Measurements from ENCODE around the gene FBXL7.

FBXL7 gene

DNA sequence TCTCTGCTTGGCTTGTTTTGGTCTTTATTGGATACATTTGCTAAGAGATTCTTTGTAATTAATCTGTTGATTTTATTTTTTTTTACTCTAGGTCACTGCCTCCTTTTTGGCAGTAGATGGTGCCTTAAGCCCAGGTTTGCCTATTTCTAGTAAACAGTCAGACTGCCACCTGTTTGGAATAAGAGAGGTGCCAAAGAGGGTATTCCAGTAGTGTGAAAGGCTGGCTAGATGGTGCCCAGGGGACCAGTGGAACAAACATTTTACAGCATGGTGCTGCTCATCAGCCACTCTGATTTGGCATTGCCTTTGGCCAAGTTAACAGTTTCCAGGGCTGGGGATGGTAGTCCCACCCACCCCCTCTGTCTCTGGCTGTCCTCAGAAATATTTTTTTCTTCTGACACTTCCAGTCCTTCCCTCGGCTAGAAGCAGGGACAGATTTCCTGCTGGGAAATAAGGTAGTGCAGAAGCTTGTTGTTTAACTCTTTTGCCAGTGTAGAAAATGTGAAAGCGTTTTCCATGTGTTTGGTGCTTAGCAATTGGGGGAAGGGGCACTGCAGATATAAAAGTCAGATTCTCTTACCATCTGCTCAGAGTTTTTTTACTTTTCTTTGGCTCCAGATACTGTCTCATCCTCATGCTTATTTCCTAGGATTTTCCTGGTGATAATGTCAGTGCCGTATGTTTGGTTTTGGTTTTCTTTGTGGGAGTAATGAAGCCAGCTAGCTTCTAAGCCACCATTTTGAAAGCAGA, 36.6 kb upstream of the FBXL7 start:
- no peak for DNase-seq (ENCODE audit: low spot score)
- POLR2A ChIA-PET (ENCODE audit: low non-redundant PET): no interaction called here
- CTCF ChIA-PET: interaction anchor here (0.6 to 0.7 kb wide), 2 partner anchors 430 to 1392 kb away, joined by 4 read pairs; no protein-coding TSS in a partner anchor

DNA sequence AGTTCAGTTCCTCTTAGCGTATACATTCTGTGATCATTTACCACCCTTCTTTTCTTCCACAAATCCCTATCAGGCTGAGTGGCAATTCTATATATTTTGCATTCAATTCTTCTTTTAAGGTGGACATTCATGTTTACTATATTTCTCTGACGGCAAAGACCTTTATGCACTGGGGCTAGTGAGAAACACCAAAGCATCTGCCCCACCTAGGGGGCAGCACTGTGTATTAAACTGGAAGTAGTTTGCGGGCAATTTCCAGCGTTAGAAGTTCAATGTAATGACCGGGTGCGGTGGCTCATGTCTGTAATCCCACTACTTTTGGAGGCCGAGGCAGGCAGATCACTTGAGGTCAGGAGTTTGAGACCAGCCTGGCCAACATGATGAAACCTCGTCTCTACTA, 27.9 kb upstream of the FBXL7 start:
- no peak for DNase-seq (ENCODE audit: low spot score)
- H3K27ac ChIP-seq: no peak overlapping the region
- TF ChIP-seq, protein P1, sequence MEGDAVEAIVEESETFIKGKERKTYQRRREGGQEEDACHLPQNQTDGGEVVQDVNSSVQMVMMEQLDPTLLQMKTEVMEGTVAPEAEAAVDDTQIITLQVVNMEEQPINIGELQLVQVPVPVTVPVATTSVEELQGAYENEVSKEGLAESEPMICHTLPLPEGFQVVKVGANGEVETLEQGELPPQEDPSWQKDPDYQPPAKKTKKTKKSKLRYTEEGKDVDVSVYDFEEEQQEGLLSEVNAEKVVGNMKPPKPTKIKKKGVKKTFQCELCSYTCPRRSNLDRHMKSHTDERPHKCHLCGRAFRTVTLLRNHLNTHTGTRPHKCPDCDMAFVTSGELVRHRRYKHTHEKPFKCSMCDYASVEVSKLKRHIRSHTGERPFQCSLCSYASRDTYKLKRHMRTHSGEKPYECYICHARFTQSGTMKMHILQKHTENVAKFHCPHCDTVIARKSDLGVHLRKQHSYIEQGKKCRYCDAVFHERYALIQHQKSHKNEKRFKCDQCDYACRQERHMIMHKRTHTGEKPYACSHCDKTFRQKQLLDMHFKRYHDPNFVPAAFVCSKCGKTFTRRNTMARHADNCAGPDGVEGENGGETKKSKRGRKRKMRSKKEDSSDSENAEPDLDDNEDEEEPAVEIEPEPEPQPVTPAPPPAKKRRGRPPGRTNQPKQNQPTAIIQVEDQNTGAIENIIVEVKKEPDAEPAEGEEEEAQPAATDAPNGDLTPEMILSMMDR (conservative IDR thresholded peaks at IDR 0.05; ENCODE audit: low read depth): no peak

More for the DNA sequence above, 36.6 kb upstream of the FBXL7 start:
- TF ChIP-seq, protein P1 (conservative IDR thresholded peaks at IDR 0.05; ENCODE audit: low read depth): no peak
- H3K27ac ChIP-seq: no peak overlapping the region

DNA sequence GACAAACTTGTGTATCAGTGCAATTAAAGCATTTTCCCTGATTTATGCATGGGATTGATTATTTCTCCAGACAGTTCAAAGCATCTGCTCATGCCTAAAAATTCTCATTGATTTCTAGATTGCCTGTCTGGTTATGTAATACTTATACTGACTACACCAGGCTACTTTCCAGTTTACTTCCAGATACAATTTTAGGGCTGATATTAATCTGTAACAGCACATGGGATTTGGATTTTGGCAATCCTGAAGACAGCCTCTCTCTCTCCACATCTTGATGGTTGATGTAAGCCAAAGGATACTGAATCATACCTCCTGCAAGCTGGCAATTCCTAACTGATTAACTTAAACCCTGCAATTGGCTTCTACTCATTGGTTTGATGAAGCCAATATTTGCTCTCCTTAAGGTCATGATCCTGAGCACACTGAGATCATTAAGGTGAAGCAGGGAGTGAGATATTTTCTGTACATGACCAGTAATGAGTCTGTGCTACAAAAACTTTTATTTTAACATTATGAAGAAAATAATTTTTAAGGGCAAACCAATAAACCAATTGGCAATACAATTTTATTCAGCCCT, 25.7 kb upstream of the FBXL7 start:
- TF ChIP-seq, protein P1 (conservative IDR thresholded peaks at IDR 0.05; ENCODE audit: low read depth): no peak
- no peak overlapping the region for H3K27ac ChIP-seq
- ChIA-PET POLR2A (ENCODE audit: low non-redundant PET) (no interaction called here), CTCF (no interaction called here)
- DNase-seq (ENCODE audit: low spot score): no peak

More for the DNA sequence above, 27.9 kb upstream of the FBXL7 start:
- CTCF ChIA-PET: no interaction called here
- POLR2A ChIA-PET (ENCODE audit: low non-redundant PET): no interaction called here

DNA sequence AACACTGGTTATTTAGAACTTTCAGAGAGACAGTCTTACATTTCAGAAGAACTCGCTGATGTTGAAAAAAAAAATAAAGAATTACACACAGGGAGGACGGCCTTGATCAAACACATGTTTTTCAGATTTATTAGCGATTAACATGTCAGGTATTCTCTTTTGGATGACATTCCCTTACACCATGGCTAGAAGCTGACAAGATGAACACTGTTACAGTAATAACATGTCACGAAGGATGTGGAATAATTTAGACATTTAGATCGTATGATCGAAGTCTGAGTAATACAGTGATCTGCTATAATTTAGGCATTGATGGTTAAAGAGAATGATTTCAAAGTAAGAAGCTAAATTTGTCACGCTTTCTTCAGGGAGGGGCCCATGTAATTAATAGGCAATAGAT, 24.6 kb upstream of the FBXL7 start:
- CTCF ChIA-PET: no interaction called here
- TF ChIP-seq, protein P1 (conservative IDR thresholded peaks at IDR 0.05; ENCODE audit: low read depth): no peak
- no peak for DNase-seq (ENCODE audit: low spot score)
- POLR2A ChIA-PET (ENCODE audit: low non-redundant PET): no interaction called here
- no peak overlapping the region for H3K27ac ChIP-seq

DNA sequence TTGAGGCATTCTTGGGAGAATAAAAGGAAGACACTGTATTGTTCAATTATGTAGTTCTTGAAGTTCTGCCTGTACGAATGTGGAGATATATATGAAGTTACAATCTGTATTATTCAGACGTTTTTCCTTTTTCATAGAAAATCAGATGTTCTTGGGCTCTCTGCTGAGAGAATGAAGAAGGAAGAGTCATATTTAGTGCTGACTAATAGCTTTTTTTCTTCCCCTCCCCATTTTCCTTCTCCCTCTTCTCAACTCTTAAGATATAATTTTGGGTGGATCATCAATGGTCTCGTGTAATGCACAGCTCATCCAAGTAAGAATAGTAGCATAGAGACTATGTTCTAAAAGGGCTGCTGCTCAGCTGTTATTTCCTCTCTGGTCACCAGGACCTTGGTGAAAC, 23.0 kb upstream of the FBXL7 start:
- POLR2A ChIA-PET (ENCODE audit: low non-redundant PET): no interaction called here
- CTCF ChIA-PET: interaction anchor here (0.6 kb wide), 1 partner anchor 684 kb away, joined by 3 read pairs; no protein-coding TSS in a partner anchor
- TF ChIP-seq, protein P1 (conservative IDR thresholded peaks at IDR 0.05; ENCODE audit: low read depth): no peak

DNA sequence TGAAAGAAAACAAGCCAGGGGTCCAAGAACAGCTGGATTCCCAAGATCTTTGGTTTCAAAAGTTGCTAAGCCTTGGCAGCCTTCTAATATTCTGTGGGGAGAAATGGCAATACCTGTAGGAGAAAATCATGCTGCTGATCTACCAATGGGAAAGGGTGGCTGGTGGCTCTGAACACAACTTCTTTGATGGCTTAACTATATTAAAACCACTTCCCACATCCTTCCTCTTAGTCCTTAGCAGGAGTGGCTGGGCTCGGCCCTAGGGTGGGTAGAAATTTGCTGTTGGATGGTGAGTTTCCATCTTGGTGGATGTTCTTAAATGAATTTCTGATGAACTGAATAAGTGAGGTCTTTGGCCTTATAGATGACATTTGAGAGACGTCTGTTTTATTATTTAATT, 19.5 kb upstream of the FBXL7 start:
- no peak overlapping the region for H3K27ac ChIP-seq
- ChIA-PET CTCF (no interaction called here), POLR2A (ENCODE audit: low non-redundant PET) (no interaction called here)
- DNase-seq (ENCODE audit: low spot score): no peak
- TF ChIP-seq, protein P1 (conservative IDR thresholded peaks at IDR 0.05; ENCODE audit: low read depth): no peak

More for the DNA sequence above, 23.0 kb upstream of the FBXL7 start:
- H3K27ac ChIP-seq: no peak overlapping the region
- no peak for DNase-seq (ENCODE audit: low spot score)
